Tibial artery (tissue), 4 donors: ENCODE data around the gene ASB1.

Source experiments
- DNase-seq, 2 donors: peaks; one replicate each; pipeline ENCODE4 v3.0.0-alpha.2; 2019
- H3K27ac ChIP-seq, 2 donors: fragments of 200-600 bp; sonication (generic) in 1 of 2; 1 replicate in 1 of 2; 2 replicates in 1 of 2; pipeline ENCODE4 v1.5.1; 2018 to 2019; ENCODE audit warnings: mild to moderate bottlenecking in 1 of 2
- H3K27me3 ChIP-seq, 2 donors: fragments of 200-600 bp; sonication (generic) in 1 of 2; one replicate each; pipeline versions ENCODE4 v1.5.1 to v1.6.0; 2016 to 2019
- H3K36me3 ChIP-seq, 3 donors: fragments of 200-600 bp; sonication (generic) in 2 of 3; one replicate each; pipeline ENCODE4 v1.5.1; 2016 to 2019; ENCODE audit warnings: mild to moderate bottlenecking in 2 of 3
- H3K4me1 ChIP-seq, 4 donors: fragments of 200-600 bp; sonication (generic) in 2 of 4; 1 replicate in 3 of 4; 2 replicates in 1 of 4; pipeline ENCODE4 v1.5.1; 2016 to 2019
- H3K4me3 ChIP-seq, 2 donors: fragments of 200-600 bp; sonication (generic) in 1 of 2; 1 replicate in 1 of 2; 2 replicates in 1 of 2; pipeline ENCODE4 v1.5.1; 2018 to 2019; ENCODE audit warnings: mild to moderate bottlenecking in 2 of 2
- H3K9me3 ChIP-seq, 3 donors: fragments of 200-600 bp; sonication (generic) in 1 of 3; one replicate each; pipeline ENCODE4 v1.5.1; 2016 to 2019
- intact Hi-C: fragments of 100-400 bp; cut with DNase I; formaldehyde crosslinking; loops from one replicate; pipeline ENCODE4 v1.15.0; 2023; ENCODE audit warnings: low total_unique reads
- TF ChIP-seq, protein P1 (sequence below), 2 experiments: fragments of 200-600 bp in 1 of 2; fragments of 450-650 bp in 1 of 2; IDR thresholded peaks; one replicate each; pipeline ENCODE4 v1.5.1; 2017 to 2019; ENCODE audit warnings: antibody characterized with exemption in 2 of 2, mild to moderate bottlenecking in 1 of 2, moderate library complexity in 1 of 2

ASB1 gene

DNA sequence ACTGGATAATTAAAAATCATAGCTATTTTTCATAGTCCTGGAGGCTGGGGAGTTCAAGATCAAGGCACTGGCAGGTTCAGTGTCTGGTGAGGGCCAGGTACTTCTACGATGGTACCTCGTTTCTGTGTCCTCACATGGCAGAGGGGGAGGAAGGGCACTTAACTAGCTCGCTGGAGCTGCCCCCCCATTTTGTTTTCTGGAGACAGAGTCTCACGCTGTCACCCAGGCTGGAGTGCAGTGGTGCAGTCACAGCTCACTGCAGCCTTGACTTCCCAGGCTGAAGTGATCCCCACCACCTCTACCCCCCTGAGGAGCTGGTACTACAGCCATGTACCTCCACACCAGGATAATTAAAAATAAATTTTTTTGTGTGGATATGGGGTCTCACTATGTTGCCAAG is 40.3 kb downstream of the ASB1 start:
- no peaks in the 10 kb centered on the region for H3K27me3 ChIP-seq
- no peak for DNase-seq
- intact Hi-C loops = no loop called here
- peaks cover 0 to 16% (median 0%) of the 10 kb centered on the region in 4 donors for H3K4me1 ChIP-seq
- H3K4me3 ChIP-seq = no peak overlapping the region
- no peaks in the 10 kb centered on the region for H3K36me3 ChIP-seq
- H3K27ac ChIP-seq = no peak overlapping the region
- TF ChIP-seq, protein P1, sequence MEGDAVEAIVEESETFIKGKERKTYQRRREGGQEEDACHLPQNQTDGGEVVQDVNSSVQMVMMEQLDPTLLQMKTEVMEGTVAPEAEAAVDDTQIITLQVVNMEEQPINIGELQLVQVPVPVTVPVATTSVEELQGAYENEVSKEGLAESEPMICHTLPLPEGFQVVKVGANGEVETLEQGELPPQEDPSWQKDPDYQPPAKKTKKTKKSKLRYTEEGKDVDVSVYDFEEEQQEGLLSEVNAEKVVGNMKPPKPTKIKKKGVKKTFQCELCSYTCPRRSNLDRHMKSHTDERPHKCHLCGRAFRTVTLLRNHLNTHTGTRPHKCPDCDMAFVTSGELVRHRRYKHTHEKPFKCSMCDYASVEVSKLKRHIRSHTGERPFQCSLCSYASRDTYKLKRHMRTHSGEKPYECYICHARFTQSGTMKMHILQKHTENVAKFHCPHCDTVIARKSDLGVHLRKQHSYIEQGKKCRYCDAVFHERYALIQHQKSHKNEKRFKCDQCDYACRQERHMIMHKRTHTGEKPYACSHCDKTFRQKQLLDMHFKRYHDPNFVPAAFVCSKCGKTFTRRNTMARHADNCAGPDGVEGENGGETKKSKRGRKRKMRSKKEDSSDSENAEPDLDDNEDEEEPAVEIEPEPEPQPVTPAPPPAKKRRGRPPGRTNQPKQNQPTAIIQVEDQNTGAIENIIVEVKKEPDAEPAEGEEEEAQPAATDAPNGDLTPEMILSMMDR (IDR thresholded peaks at IDR 0.05) = no peak
- H3K9me3 ChIP-seq = peaks cover 0 to 21% (median 0%) of the 10 kb centered on the region in 3 donors

DNA sequence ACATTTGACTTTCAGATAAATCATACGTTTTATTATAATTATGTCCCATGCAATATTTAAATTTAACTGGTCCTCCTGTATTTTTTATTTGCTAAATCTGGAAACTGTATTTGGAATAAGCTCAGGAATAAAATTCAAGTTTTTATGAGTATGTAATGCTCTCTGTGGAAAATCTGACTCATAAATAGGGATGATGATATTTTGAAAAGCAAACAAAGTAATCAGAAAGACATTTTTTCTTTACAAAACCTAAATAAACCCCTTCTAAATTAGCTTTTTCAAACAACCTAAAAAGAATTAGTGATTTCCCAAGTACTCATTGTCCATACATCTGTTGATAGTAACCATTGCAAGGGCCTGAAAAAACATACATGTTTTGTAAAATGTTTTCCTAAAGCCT is 41.1 kb downstream of the ASB1 start:
- Histone ChIP-seq H3K27ac (no peak overlapping the region), H3K36me3 (no peaks in the 10 kb centered on the region), H3K4me3 (no peak overlapping the region), H3K9me3 (peaks cover 0 to 24% (median 1%) of the 10 kb centered on the region in 3 donors), H3K4me1 (peaks cover 0 to 16% (median 0%) of the 10 kb centered on the region in 4 donors), H3K27me3 (no peaks in the 10 kb centered on the region)
- TF ChIP-seq, protein P1 (IDR thresholded peaks at IDR 0.05) = no peak
- intact Hi-C loops = no loop called here
- DNase-seq = no peak

DNA sequence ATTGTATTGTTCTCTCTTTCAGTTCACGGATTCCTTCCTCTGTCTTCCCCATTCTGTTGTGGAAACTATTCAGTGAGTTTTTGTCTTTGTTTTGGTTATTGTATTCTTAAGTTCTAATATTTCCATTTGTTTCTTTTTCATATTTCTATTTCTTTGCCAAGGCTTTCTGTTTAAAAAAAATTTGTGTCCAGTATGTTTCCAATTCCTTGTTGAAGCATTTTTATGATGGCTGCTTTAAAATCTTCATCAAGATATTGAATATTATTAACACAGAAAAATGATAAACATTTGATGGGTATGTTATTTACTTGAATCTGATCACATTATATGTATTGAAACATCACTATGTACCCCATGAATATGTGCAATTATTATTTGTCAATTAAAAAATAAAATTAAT is 42.4 kb downstream of the ASB1 start:
- Histone ChIP-seq H3K27ac (no peak overlapping the region), H3K36me3 (no peaks in the 10 kb centered on the region), H3K27me3 (no peaks in the 10 kb centered on the region), H3K4me1 (peaks cover 0 to 16% (median 0%) of the 10 kb centered on the region in 4 donors), H3K4me3 (no peak overlapping the region), H3K9me3 (peaks cover 0 to 35% (median 14%) of the 10 kb centered on the region in 3 donors)
- intact Hi-C loops = no loop called here
- TF ChIP-seq, protein P1 (IDR thresholded peaks at IDR 0.05) = no peak
- no peak for DNase-seq

DNA sequence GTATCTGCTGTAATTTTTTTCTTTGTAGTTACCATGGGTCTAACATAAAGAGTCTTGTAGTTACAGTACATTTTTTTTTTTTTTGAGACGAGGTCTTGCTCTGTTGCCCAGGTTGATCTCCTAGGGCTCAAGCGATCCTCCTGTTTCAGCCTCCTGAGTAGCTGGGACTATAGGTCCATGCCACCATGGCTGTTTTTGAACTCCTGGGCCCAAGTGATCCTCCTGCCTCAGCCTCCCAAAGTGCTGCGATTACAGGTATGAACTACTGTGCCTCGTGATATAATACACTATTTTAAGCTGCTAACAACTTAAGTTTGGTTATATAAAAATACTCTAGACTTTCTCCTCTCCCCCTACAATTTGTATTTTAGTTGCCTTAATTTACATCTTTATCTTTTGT is 46.3 kb downstream of the ASB1 start:
- H3K9me3 ChIP-seq = peaks cover 0 to 38% (median 14%) of the 10 kb centered on the region in 3 donors
- H3K36me3 ChIP-seq = no peaks in the 10 kb centered on the region
- peaks cover 0 to 5% (median 0%) of the 10 kb centered on the region in 4 donors for H3K4me1 ChIP-seq
- intact Hi-C loops = no loop called here
- TF ChIP-seq, protein P1 (IDR thresholded peaks at IDR 0.05) = no peak
- H3K27ac ChIP-seq = no peak overlapping the region
- no peak overlapping the region for H3K4me3 ChIP-seq
- no peak for DNase-seq
- no peaks in the 10 kb centered on the region for H3K27me3 ChIP-seq

DNA sequence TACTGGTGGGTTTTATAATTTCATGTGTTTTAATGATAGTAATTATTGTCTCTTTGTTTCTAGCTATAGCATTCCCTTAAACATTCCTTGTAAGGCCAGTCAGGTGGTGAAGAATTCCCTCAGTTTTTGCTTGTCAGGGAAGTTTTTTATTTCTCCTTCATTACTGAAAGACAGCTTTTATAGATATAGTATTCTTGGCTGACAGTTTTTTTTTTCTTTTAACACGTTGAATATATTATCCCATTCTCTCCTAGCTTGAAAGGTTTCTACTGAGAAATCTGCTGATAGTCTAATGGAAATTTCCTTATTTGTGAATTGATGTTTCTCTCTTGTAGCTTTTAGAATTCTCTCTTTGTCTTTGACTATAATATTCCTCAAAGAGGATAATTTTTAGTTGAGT is 46.8 kb downstream of the ASB1 start:
- H3K27me3 ChIP-seq = no peaks in the 10 kb centered on the region
- no peak overlapping the region for H3K27ac ChIP-seq
- no peaks in the 10 kb centered on the region for H3K36me3 ChIP-seq
- no peak overlapping the region for H3K4me3 ChIP-seq
- H3K4me1 ChIP-seq = no peaks in the 10 kb centered on the region
- TF ChIP-seq, protein P1 (IDR thresholded peaks at IDR 0.05) = no peak
- H3K9me3 ChIP-seq = peaks cover 0 to 41% (median 14%) of the 10 kb centered on the region in 3 donors
- intact Hi-C loops = no loop called here
- no peak for DNase-seq

DNA sequence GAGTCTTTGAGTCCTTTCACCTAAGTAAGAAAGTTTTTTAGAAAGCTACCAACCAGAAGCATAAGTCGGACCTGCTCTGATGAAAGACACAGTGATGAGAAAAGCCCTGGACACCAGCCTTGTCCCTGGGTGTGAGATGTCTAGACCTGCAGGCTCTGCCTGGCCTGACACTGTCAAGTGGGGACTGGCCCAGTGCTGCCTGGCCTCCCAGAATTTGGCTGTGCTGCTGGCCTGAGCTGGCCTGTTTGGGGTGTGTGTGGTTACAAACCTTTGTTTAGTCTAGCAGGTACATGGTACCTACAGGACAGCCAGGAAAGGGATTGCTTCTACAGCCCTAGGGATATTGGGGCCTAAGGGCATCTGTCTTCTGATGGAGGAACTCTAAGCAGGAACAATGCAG is 48.3 kb downstream of the ASB1 start:
- intact Hi-C loops = no loop called here
- no peaks in the 10 kb centered on the region for H3K36me3 ChIP-seq
- DNase-seq = no peak
- no peaks in the 10 kb centered on the region for H3K27me3 ChIP-seq
- H3K27ac ChIP-seq = no peak overlapping the region
- H3K4me3 ChIP-seq = no peak overlapping the region
- TF ChIP-seq, protein P1 (IDR thresholded peaks at IDR 0.05) = no peak
- no peaks in the 10 kb centered on the region for H3K4me1 ChIP-seq
- peaks cover 0 to 36% (median 20%) of the 10 kb centered on the region in 3 donors for H3K9me3 ChIP-seq
